Left ventricle myocardium inferior (tissue), 1 donor: Measurements from ENCODE around the gene ZMIZ1. TPM values are rescaled to one million over a fixed set of nuclear protein-coding genes. Genes with fewer than 3 reads are reported as not detected.

Experiments
- DNase-seq: peaks from one replicate; pipeline ENCODE4 v3.0.0-alpha.2; 2020
- H3K27ac ChIP-seq: fragments of 200-600 bp; replicated peaks from 2 replicates; pipeline ENCODE4 v1.8.0; 2021
- H3K27me3 ChIP-seq: fragments of 200-600 bp; 2 replicates; pipeline ENCODE4 v1.8.0; 2021; ENCODE audit warnings: low read depth
- H3K36me3 ChIP-seq: fragments of 200-600 bp; 2 replicates; pipeline ENCODE4 v1.8.0; 2021
- H3K4me1 ChIP-seq: fragments of 200-600 bp; 2 replicates; pipeline ENCODE4 v1.8.0; 2021
- H3K4me3 ChIP-seq: fragments of 200-600 bp; 2 replicates; pipeline ENCODE4 v1.8.0; 2021; ENCODE audit warnings: mild to moderate bottlenecking, moderate library complexity
- H3K9me3 ChIP-seq: fragments of 200-600 bp; replicated peaks from 2 replicates; pipeline ENCODE4 v1.8.0; 2021
- intact Hi-C: fragments of 100-400 bp; cut with micrococcal nuclease; formaldehyde crosslinking; loops from one replicate; pipeline ENCODE4 v1.11.0; 2022
- total RNA-seq: library from RNA; stranded (reverse); fragmentation: NEBNext Ultra II Directional; extraction: Animal tissue kit (Norgen Biotek cat#: 25700); gene quantifications from one replicate; pipeline ENCODE4 v1.2.1, GENCODE V29; 2021
- TF ChIP-seq, protein P1 (sequence below): fragments of 200-600 bp; IDR thresholded peaks from 2 replicates; pipeline ENCODE4 v1.8.0; 2021; ENCODE audit warnings: antibody characterized with exemption, mild to moderate bottlenecking, borderline replicate concordance
- donor health status: DM: no; HTN: yes; CAD: no; lungs with severe emphysema.

ZMIZ1 gene
- total RNA-seq, 1 donor from 2014 or later: 55.9 TPM

DNA sequence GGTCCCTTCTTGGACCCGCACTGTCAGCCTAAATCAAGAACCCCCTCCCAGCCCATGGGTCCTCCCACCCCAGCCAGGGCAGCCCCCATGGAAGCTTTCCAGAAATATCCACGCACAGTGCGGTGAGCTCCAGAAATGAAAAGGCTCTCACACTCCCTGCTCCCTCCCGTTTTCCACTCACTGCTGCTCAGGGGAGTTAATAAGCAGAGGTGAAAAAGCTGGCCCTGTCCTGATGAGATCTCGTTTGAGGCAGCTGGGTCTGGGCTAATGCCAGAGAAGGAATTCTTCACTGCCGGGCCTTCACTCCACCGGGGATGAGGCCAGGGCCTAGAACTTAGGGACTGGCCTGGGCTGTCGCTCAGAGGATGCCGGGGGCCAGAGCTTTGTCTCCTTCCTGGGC lies 102.2 kb downstream of the ZMIZ1 start:
- H3K27me3 ChIP-seq: no peaks in the 10 kb centered on the region
- TF ChIP-seq, protein P1, sequence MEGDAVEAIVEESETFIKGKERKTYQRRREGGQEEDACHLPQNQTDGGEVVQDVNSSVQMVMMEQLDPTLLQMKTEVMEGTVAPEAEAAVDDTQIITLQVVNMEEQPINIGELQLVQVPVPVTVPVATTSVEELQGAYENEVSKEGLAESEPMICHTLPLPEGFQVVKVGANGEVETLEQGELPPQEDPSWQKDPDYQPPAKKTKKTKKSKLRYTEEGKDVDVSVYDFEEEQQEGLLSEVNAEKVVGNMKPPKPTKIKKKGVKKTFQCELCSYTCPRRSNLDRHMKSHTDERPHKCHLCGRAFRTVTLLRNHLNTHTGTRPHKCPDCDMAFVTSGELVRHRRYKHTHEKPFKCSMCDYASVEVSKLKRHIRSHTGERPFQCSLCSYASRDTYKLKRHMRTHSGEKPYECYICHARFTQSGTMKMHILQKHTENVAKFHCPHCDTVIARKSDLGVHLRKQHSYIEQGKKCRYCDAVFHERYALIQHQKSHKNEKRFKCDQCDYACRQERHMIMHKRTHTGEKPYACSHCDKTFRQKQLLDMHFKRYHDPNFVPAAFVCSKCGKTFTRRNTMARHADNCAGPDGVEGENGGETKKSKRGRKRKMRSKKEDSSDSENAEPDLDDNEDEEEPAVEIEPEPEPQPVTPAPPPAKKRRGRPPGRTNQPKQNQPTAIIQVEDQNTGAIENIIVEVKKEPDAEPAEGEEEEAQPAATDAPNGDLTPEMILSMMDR: no peak
- H3K4me1 ChIP-seq: peaks cover 90% of the 10 kb centered on the region
- intact Hi-C loops: no loop called here
- H3K4me3 ChIP-seq: no peak overlapping the region
- DNase-seq: no peak
- H3K27ac ChIP-seq: peak overlapping the region; percentile 22
- H3K9me3 ChIP-seq: no peaks in the 10 kb centered on the region
- peaks cover 33% of the 10 kb centered on the region for H3K36me3 ChIP-seq

DNA sequence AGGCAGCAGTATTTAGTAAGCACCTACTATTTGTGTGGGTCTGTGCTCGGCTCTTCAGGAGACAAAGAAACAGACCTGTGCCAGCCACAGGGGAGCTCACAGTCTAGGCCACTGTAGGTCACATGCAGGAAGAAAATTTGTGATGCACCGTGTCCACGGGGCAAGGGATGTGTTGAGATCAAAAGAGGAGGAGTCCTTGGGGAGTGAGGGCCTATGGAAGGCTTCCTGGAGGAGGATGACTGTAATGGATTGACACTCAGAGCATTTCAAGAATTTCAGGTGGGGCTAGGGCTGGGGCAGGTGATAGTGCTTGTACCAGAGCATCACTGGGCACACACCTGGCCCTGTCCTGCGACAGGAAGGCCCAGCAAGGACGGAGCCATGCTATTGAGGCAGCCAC lies 102.7 kb downstream of the ZMIZ1 start:
- intact Hi-C loops: no loop called here
- Histone ChIP-seq H3K4me3 (no peak overlapping the region), H3K36me3 (peaks cover 33% of the 10 kb centered on the region), H3K27ac (no peak overlapping the region), H3K4me1 (peaks cover 92% of the 10 kb centered on the region), H3K27me3 (no peaks in the 10 kb centered on the region), H3K9me3 (no peaks in the 10 kb centered on the region)
- TF ChIP-seq, protein P1: no peak
- DNase-seq: no peak

DNA sequence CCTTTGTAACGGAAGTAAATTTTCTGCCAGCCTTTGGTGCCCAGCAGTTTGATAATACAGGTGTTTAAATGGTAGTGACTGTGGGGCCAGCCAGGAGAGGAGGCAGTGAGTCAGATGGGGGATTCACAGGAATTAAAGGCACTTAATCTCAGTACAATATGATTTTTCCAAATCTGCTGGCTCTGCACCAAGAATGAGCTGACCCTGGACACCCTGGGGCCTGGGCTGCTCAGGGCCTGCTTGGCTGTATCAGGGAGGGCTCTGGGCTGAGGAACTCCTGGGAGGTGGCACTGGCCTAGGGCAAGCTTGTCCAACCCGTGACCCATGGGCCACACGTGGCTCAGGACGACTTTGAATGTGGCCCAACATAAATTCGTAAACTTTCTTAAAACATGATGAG lies 104.1 kb downstream of the ZMIZ1 start:
- Histone ChIP-seq H3K36me3 (peaks cover 19% of the 10 kb centered on the region), H3K27ac (peak overlapping the region; percentile 86), H3K4me1 (peaks cover 92% of the 10 kb centered on the region), H3K27me3 (no peaks in the 10 kb centered on the region), H3K9me3 (no peaks in the 10 kb centered on the region), H3K4me3 (no peak overlapping the region)
- no peak for DNase-seq
- TF ChIP-seq, protein P1: no peak
- intact Hi-C loops: no loop called here

DNA sequence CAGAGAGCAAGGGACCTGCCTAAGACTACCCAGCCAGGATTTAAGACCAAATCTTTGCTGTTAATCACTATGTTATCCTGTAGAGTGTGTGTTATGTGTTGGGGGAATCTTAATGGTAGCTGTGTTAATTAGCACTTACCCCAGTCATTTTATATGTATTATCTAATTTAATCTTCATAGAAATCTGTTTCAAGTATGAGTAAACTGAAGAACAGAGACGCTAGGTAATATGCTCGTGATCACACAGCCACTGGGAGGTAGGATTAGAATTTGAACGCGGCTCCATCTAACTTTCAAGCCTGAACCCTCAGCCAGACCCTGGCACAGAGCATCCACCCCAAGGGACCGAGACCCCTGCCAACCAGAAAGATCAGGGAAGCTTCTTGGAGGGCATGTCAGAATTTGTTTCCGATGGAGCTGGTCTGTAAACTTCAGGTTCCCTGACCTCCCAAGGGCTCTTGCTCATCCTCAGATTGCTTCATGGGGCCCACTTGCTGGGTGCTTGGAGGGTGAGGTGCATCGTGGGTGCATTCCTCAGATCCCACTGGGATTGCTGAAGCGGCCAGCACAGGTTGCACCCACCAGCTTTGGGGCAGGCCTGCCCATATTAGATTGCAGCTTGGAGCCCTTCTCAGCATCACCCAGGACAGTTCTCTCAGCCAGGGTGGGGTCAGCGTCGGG lies 105.0 kb downstream of the ZMIZ1 start:
- peaks cover 92% of the 10 kb centered on the region for H3K4me1 ChIP-seq
- no peak for DNase-seq
- peaks cover 16% of the 10 kb centered on the region for H3K36me3 ChIP-seq
- no peaks in the 10 kb centered on the region for H3K9me3 ChIP-seq
- no peaks in the 10 kb centered on the region for H3K27me3 ChIP-seq
- TF ChIP-seq, protein P1: no peak
- no peak overlapping the region for H3K4me3 ChIP-seq
- intact Hi-C loops: no loop called here
- H3K27ac ChIP-seq: peak overlapping the region; percentile 86

DNA sequence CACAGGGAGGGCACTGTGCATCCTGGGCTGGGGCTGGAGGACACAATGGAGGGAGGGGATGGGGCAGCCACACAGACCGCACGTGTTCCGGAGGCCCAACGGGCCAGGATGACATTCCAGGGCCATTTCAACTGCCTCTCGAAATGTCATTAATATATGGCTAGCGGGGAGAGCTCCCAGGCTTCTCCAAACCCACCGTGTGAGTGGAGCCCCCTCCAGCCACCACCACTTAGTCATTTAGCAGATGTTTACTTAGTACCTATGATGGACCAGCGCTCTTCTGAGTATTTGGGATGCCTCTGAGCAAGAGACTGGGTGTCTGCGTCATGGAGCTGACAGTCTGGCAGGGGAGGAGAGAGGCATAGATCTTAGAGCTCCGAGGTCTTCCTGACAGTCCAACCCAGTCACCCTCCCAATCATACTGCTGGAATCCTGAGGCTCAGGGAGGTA lies 107.3 kb downstream of the ZMIZ1 start:
- H3K27ac ChIP-seq: peak overlapping the region; percentile 86

More for the DNA sequence above, 107.3 kb downstream of the ZMIZ1 start:
- no peak overlapping the region for H3K4me3 ChIP-seq
- TF ChIP-seq, protein P1: no peak
- DNase-seq: no peak
- no peaks in the 10 kb centered on the region for H3K36me3 ChIP-seq
- H3K9me3 ChIP-seq: no peaks in the 10 kb centered on the region
- peaks cover 92% of the 10 kb centered on the region for H3K4me1 ChIP-seq
- intact Hi-C loops: no loop called here
- no peaks in the 10 kb centered on the region for H3K27me3 ChIP-seq
